HuH-7.5 (cell line): ENCODE results near the gene ECI1.
"Not testable (repeated sequence)": the region's sequence is repeated elsewhere in the genome, so short reads cannot be mapped to it uniquely, and the experiment has no call there.

Experiments used
- DNase-seq: peaks from one replicate; pipeline ENCODE4 v3.0.0; 2011; ENCODE audit warnings: low spot score

The ECI1 gene

DNA sequence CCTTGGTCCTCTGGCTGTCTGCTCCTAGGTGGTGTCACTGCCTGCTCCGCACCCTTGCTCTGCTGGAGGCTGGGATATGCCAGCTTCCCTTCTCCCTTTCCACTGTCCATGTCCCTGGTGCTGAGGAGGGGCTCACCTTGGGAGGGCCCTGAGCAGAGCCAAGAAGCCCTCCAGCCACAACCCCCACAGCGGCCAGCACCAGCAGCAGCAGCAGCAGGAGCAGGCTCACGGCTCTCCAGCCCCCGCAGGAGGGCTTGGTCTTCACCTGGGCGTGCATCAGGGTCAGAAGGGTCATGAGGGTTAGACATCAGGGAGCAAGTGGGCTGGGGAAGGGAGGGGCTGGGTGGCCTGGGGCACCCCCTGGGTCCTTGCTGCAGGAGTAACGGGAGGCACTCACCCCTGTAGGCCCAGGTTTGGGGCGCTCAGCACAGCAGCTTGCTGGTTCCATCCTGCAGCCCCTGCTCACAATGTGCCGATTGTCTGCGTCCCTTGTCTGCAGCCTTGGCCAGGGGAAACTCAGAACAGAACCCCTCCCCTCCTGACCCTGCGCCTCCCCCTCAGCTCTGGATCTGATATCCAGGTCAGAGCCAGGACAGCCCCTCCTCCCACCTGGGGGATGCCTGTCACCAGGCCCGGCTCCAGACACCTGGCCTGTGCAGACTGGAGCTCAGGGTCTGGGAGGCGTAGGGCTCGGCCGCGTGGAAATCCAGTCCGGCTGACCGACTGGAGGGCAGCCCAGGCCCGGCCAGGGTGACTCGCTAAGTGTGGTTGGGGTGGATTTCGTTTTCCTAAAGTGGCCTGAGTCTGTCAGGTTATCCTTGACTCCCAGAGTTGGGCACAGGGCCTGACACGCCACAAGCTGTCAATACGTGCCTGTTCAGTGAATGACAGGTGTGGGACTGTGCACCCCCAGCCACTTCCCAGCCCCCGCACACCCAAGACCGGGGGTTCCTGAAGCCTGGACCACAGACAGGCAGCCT lies 40.7 kb downstream of the ECI1 start, which contains the start of gene BRICD5:
BRICD5 (minus strand) TSS at position 478 of the 980 bp plus-strand sequence; CDS start at position 448, 30 bp downstream.
- no peak for DNase-seq

- DNase-seq = no peak
Measured at GRCh38 chr16:2210009-2210332, 41.4 kb downstream of the ECI1 start.

DNA sequence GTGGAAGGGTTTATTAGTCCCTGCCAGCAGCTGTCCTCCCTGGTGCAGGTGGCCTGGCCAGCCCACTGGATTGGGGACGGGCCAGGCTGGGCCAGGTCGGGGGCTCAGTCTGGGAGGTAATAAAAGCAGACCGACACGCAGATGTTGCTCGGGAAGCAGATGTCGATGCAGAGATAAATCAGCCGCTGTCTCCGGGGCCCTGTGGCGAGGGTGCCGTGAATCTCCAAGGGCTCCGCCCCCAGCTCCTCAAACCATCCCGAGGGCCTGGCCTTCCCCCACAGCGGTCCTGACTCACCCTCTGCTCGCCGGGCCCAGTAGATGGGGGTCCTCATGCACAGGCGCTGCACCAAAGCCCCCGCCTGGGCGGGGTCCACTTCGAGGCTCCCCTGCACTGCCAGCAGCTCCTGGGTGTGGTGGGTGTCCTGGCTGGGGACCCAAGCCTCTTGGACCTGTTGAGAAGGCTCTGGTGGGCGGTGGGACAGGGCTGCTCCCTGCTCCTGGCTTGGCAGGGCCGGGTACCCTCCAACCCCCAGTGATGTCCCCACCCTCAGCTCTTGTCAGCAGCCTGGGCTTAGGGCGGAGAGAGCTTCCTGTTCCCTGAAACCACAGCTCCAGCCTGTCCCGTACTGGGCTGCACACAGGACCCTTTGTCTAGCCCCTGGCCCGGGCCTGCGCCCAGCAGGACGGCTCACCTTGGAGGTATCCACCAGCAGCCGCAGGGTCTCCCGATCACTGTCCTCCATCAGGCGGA lies 42.0 kb downstream of the ECI1 start:
- DNase-seq = no peak

- no peak for DNase-seq
Measured at GRCh38 chr16:2208772-2209171, 42.6 kb downstream of the ECI1 start.

DNA sequence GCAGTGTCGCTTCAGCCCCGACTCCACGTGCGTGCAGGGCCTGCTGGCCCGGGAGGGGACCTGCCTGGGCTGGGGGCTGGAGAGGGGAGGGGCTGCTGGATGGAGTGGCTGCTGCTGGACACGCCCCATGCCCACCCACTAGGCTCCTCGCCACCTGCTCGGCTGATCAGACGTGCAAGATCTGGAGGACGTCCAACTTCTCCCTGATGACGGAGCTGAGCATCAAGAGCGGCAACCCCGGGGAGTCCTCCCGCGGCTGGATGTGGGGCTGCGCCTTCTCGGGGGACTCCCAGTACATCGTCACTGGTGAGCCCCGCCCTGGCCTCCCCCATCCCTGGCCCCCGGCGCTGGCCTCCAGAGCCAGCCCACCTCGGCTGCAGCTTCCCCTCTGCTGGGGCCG lies 43.1 kb downstream of the ECI1 start:
- no peak for DNase-seq

DNA sequence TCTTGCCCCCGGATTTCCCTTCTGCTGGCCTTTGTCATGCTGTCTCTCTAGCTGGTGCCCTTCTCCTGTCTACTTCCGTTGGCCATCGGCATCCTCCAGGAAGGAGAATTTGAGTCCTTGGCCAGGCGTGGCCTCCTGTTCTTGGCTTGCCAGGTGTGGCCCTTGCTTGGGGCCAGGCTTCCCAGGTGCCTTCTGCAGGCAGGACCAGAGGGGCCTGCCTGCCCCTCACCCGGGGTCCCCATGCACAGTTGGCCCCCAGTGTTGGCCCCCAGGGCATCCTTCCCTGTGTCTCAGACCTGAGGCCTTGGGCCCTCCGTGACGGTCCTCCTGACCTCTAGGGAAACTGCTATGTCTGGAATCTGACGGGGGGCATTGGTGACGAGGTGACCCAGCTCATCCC lies 43.5 kb downstream of the ECI1 start:
- DNase-seq = no peak

DNA sequence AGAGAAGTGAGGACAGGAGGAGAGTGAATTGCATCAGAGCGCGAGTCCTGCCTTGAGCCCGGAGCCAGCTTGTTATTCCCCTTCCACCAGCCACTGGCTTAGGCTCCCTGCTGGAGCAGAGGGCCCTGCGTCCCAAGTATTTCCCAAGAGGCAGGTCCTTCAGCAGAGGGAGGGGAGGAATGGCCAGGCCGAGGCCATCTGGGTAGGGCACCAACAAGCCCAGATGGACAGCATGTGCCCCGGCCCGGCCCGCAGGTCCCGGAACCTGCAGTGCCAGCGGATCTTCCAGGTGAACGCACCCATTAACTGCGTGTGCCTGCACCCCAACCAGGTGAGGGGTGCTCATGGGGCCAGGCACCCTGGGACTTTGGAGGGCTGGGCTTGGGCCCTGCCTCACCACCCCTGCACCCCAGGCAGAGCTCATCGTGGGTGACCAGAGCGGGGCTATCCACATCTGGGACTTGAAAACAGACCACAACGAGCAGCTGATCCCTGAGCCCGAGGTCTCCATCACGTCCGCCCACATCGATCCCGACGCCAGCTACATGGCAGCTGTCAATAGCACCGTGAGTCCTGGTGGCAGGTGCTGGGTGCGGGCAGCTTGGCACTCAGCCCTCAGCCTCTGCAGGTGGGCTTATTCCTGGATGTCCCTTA lies 44.5 kb downstream of the ECI1 start:
- no peak for DNase-seq

DNA sequence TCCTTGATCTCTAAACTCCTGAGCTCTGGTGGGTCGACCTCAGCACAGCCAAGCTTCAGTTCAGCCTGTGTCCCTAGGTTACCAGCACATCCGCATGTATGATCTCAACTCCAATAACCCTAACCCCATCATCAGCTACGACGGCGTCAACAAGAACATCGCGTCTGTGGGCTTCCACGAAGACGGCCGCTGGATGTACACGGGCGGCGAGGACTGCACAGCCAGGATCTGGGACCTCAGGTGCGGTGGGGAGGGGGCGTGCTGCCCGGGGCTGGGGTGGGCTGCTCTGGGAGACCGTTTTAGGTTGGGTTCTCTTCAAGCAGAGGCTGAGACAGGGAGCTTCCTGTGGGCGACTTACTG lies 45.0 kb downstream of the ECI1 start:
- DNase-seq = no peak

- DNase-seq = no peak
Measured at GRCh38 chr16:2205967-2206313, 45.4 kb downstream of the ECI1 start.

- DNase-seq = peak; percentile 98
Measured at GRCh38 chr16:2205104-2205966, 46.1 kb downstream of the ECI1 start, which contains the start of gene MLST8. MLST8 (plus strand) TSS chr16:2205454; CDS start chr16:2206086, 632 bp downstream.

- no peak for DNase-seq
Measured at GRCh38 chr16:2204416-2205103, 46.8 kb downstream of the ECI1 start.

GRCh38 chr16:2203119-2203688 lies 48.2 kb downstream of the ECI1 start:
- DNase-seq = not testable (repeated sequence)

DNA sequence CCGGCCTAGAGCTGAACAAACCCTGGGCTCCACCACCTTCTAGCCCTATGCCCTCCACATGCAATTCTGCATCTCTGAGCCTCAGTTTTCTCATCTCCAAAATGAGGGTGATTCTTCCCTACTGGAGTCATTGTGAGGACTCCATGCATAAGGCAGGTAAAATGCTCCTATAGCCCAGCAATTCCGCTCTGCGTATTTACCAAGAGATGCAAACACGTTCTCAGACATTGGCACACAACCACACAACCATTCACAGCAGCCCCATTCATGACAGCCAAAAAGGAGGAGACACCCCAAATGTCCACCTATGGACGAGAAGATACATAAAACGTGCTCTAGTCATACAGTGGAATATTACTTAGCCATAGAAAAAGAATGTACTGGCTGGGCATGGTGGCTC lies 51.1 kb downstream of the ECI1 start:
- DNase-seq = no peak

DNA sequence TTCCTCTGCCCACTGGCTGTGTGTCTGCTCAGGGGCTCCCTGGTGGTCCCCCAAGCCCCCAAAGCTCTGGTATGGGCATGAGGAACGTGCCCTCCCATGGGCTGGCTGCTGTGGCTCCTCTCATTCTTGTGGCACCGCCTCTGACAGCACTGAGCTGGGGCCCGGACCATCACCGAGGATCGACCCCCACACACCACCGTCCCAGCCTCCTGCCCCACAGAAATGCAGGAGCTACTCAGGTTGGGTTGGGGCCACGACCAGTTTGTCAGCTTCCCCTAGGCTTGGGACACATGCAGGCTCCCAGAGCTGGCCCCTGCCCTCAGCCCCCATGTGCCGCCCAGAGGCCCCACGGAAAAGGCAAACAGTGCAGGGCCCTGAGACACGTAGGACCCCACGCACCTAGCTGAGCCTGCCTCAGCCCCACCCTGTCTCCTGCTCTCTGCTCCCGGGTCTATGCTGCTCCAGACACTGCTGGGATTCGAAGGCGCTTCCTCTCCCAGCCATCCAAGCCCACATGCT lies 51.7 kb downstream of the ECI1 start:
- no peak for DNase-seq

DNA sequence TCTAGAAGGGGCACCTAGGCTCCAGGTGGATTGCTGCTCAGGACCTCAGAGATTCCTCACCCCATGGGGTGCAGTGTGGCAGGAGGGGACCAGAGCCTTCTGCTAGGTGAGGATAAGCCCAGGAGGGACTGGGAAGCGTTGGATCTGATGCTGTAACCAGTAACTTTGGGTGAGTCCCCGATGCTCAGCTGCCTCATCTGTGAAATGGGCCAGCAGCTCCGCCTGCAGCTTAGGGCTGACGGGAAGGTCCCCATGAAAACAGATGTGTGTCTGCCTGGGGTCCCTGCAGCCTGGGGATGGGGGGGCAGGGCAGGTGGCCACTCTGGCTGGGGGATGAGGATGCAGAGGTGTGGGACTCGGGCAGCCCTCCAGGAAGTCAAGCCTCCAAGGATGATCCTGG lies 52.3 kb downstream of the ECI1 start:
- DNase-seq = no peak

GRCh38 chr16:2198283-2198682 lies 53.1 kb downstream of the ECI1 start:
- no peak for DNase-seq

GRCh38 chr16:2197765-2198164 lies 53.6 kb downstream of the ECI1 start:
- no peak for DNase-seq

DNA sequence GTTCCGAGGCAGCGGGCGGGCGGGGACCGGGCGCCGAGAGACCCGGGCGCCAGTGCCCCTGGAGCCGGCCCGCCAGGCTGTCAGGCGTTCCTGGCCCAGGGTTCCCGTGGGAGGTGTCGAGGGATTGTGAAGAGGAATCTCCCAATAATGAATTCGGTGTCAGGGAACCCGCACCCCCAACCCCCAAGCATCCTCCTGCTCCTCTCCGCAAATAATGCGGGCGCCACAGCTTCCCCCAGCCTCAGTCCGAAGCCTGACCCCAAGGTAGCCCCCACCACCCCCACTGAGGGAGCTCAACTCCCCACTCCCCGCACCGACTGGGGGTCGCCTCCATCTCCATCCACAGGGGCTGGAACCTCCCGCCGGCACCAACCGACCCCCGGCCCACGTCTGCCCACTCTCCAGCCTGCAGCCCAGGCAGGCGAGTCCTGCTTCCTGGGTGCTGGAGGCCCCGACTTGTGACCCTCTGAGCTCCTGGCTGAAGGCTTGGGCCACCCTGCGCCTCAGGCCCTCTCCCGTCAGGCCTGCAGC lies 54.3 kb downstream of the ECI1 start:
- no peak for DNase-seq

GRCh38 chr16:2196162-2196980 lies 55.0 kb downstream of the ECI1 start, which contains the start of gene CASKIN1:
CASKIN1 (minus strand) TSS chr16:2196605; CDS start chr16:2196432, 173 bp downstream.
- DNase-seq = no peak
